Measurements from ENCODE around the gene GSK3A. TPM values are rescaled to one million over a fixed set of nuclear protein-coding genes. Genes with fewer than 3 reads are reported as not detected.
A peak's percentile ranks its signal among the peaks of the same experiment; 100 is the strongest.

The GSK3A gene
- total and polyA plus RNA-seq, 2 experiments from 2014 or later: 32.2 to 36.6 TPM

GRCh38 chr19:42232435-42232834 is 10.0 kb downstream of the GSK3A start:
- Histone ChIP-seq H3K27me3 (no peaks in the 10 kb centered on the region), H3K9me3 (ENCODE audit: low read depth) (no peaks in the 10 kb centered on the region), H3K4me3 (no peak overlapping the region), H3K4me1 (ENCODE audit: insufficient read depth) (no peaks in the 10 kb centered on the region), H2AFZ (no peak overlapping the region), H3K4me2 (no peak overlapping the region), H4K20me1 (ENCODE audit: insufficient read depth, poor library complexity, severe bottlenecking) (peaks cover 5% of the 10 kb centered on the region), H3K79me2 (peaks cover 8% of the 10 kb centered on the region), H3K9me2 (replicated peaks; ENCODE audit: insufficient read depth) (no peaks in the 10 kb centered on the region), H3K36me3 (replicated peaks; ENCODE audit: insufficient read depth, low read depth) (no peaks in the 10 kb centered on the region), H3K27ac (no peak overlapping the region)
- DNase-seq (ENCODE audit: low spot score): no peak
- WGBS (ENCODE audit: low lambda C conversion rate, missing lambda C conversion rate): 95% methylated on average over 10 of the region's 10 CpGs
- no peak for TF ChIP-seq EZH2phosphoT487 (IDR thresholded peaks at IDR 0.05; ENCODE audit: low read depth, severe bottlenecking, unreplicated experiment)
- TF ChIP-seq CTCF (IDR thresholded peaks at IDR 0.05; ENCODE audit: poor library complexity): no peak
- no peak for TF ChIP-seq EZH2 (IDR thresholded peaks at IDR 0.05; ENCODE audit: borderline replicate concordance)

- DNase-seq (ENCODE audit: low spot score): no peak
- Histone ChIP-seq H3K4me3 (no peak overlapping the region), H4K20me1 (ENCODE audit: insufficient read depth, poor library complexity, severe bottlenecking) (peaks cover 15% of the 10 kb centered on the region), H3K27ac (peak overlapping the region; percentile 37), H3K9me2 (replicated peaks; ENCODE audit: insufficient read depth) (no peaks in the 10 kb centered on the region), H3K9me3 (ENCODE audit: low read depth) (no peaks in the 10 kb centered on the region), H3K27me3 (no peaks in the 10 kb centered on the region), H3K4me2 (no peak overlapping the region), H3K36me3 (replicated peaks; ENCODE audit: insufficient read depth, low read depth) (no peaks in the 10 kb centered on the region), H3K79me2 (peaks cover 13% of the 10 kb centered on the region), H2AFZ (no peak overlapping the region), H3K4me1 (ENCODE audit: insufficient read depth) (no peaks in the 10 kb centered on the region)
- 92% methylated on average over 4 of the region's 4 CpGs for WGBS (ENCODE audit: low lambda C conversion rate, missing lambda C conversion rate)
- TF ChIP-seq CTCF (IDR thresholded peaks at IDR 0.05; ENCODE audit: poor library complexity) (no peak), EZH2 (IDR thresholded peaks at IDR 0.05; ENCODE audit: borderline replicate concordance) (no peak), EZH2phosphoT487 (IDR thresholded peaks at IDR 0.05; ENCODE audit: low read depth, severe bottlenecking, unreplicated experiment) (no peak)
Measured at GRCh38 chr19:42230571-42230970, 11.8 kb downstream of the GSK3A start.

- Histone ChIP-seq H3K27ac (peak overlapping the region; percentile 37), H3K4me3 (no peak overlapping the region), H4K20me1 (ENCODE audit: insufficient read depth, poor library complexity, severe bottlenecking) (peaks cover 15% of the 10 kb centered on the region), H3K9me2 (replicated peaks; ENCODE audit: insufficient read depth) (no peaks in the 10 kb centered on the region), H3K4me2 (no peak overlapping the region), H2AFZ (no peak overlapping the region), H3K27me3 (no peaks in the 10 kb centered on the region), H3K79me2 (peaks cover 13% of the 10 kb centered on the region), H3K9me3 (ENCODE audit: low read depth) (no peaks in the 10 kb centered on the region), H3K36me3 (replicated peaks; ENCODE audit: insufficient read depth, low read depth) (no peaks in the 10 kb centered on the region), H3K4me1 (ENCODE audit: insufficient read depth) (no peaks in the 10 kb centered on the region)
- DNase-seq (ENCODE audit: low spot score): no peak
- WGBS (ENCODE audit: low lambda C conversion rate, missing lambda C conversion rate): 74% methylated on average over 7 of the region's 8 CpGs
- TF ChIP-seq EZH2phosphoT487 (IDR thresholded peaks at IDR 0.05; ENCODE audit: low read depth, severe bottlenecking, unreplicated experiment) (no peak), CTCF (IDR thresholded peaks at IDR 0.05; ENCODE audit: poor library complexity) (no peak), EZH2 (IDR thresholded peaks at IDR 0.05; ENCODE audit: borderline replicate concordance) (no peak)
Measured at GRCh38 chr19:42229855-42230351, 12.5 kb downstream of the GSK3A start.
